Hepatocyte (in vitro differentiated cells): ENCODE measurements around the gene CARS2. TPM values are rescaled to one million over a fixed set of nuclear protein-coding genes. Genes with fewer than 3 reads are reported as not detected.

Experiments used
- DNase-seq: peaks from one replicate; pipeline ENCODE4 v3.0.0-alpha.2; 2016; ENCODE audit warnings: low spot score
- H2AFZ ChIP-seq: fragments of 200-600 bp; sonication (generic); 2 replicates; pipeline ENCODE4 v1.6.0; 2016; ENCODE audit warnings: antibody characterized with exemption, mild to moderate bottlenecking
- H3K27ac ChIP-seq: fragments of 200-600 bp; sonication (generic); 2 replicates; pipeline ENCODE4 v1.5.1; 2016; ENCODE audit warnings: mild to moderate bottlenecking
- H3K27me3 ChIP-seq: fragments of 200-600 bp; sonication (generic); 2 replicates; pipeline ENCODE4 v1.6.1; 2016
- H3K36me3 ChIP-seq: fragments of 200-600 bp; sonication (generic); replicated peaks from 2 replicates; pipeline ENCODE4 v1.5.1; 2016; ENCODE audit warnings: low read depth; ENCODE audit not compliant: insufficient read depth
- H3K4me1 ChIP-seq: fragments of 200-600 bp; sonication (generic); 2 replicates; pipeline ENCODE4 v1.5.1; 2016; ENCODE audit warnings: mild to moderate bottlenecking, moderate library complexity; ENCODE audit not compliant: insufficient read depth
- H3K4me2 ChIP-seq: fragments of 200-600 bp; sonication (generic); 2 replicates; pipeline ENCODE4 v1.6.0; 2016
- H3K4me3 ChIP-seq: fragments of 200-600 bp; sonication (generic); 2 replicates; pipeline ENCODE4 v1.5.1; 2016; ENCODE audit warnings: mild to moderate bottlenecking
- H3K79me2 ChIP-seq: fragments of 200-600 bp; sonication (generic); 2 replicates; pipeline ENCODE4 v1.6.0; 2017; ENCODE audit warnings: mild to moderate bottlenecking
- H3K9me2 ChIP-seq: fragments of 200-600 bp; sonication (generic); replicated peaks from 2 replicates; pipeline ENCODE4 v1.6.0; 2017; ENCODE audit warnings: mild to moderate bottlenecking; ENCODE audit not compliant: insufficient read depth
- H3K9me3 ChIP-seq: fragments of 200-600 bp; sonication (generic); 2 replicates; pipeline ENCODE4 v1.5.1; 2016; ENCODE audit warnings: low read depth, mild to moderate bottlenecking
- H4K20me1 ChIP-seq: fragments of 200-600 bp; sonication (generic); 2 replicates; pipeline ENCODE4 v1.6.0; 2016; ENCODE audit warnings: mild to moderate bottlenecking; ENCODE audit not compliant: insufficient read depth, poor library complexity, severe bottlenecking
- EZH2 ChIP-seq: fragments of 200-600 bp; sonication (generic); IDR thresholded peaks from 2 replicates; pipeline ENCODE4 v1.6.1; 2016; ENCODE audit warnings: antibody characterized with exemption, mild to moderate bottlenecking, borderline replicate concordance
- EZH2phosphoT487 ChIP-seq: fragments of 200-600 bp; sonication (generic); IDR thresholded peaks from one replicate; pipeline ENCODE4 v1.6.1; 2018; ENCODE audit warnings: antibody characterized with exemption, mild to moderate bottlenecking, low read depth, moderate library complexity; ENCODE audit not compliant: unreplicated experiment, severe bottlenecking
- WGBS: methylation state at CpG from one replicate; pipeline ENCODE4 v1.1.6; 2016; ENCODE audit warnings: low lambda C conversion rate; ENCODE audit errors: missing lambda C conversion rate; 5-methylcytosine and 5-hydroxymethylcytosine counted together
- polyA plus RNA-seq: library from polyadenylated mRNA; unstranded; fragments of >200 nt; fragmentation: Nextera tagmentation; extraction: Ambion mirVana; gene quantifications from 2 replicates; pipeline ENCODE4 v1.2.1, GENCODE V29; 2016
- total RNA-seq: library from RNA; depleted of rRNA; stranded (reverse); fragments of >200 nt; gene quantifications from 2 replicates; pipeline ENCODE4 v1.2.3, GENCODE V29; 2014
- TF ChIP-seq, protein P1 (sequence below): fragments of 200-600 bp; sonication (generic); IDR thresholded peaks from 2 replicates; pipeline ENCODE4 v1.5.1; 2016; ENCODE audit warnings: antibody characterized with exemption, mild to moderate bottlenecking; ENCODE audit not compliant: poor library complexity

CARS2 gene
- total and polyA plus RNA-seq, 2 experiments from 2014 or later, result 72.9 to 105 TPM

DNA sequence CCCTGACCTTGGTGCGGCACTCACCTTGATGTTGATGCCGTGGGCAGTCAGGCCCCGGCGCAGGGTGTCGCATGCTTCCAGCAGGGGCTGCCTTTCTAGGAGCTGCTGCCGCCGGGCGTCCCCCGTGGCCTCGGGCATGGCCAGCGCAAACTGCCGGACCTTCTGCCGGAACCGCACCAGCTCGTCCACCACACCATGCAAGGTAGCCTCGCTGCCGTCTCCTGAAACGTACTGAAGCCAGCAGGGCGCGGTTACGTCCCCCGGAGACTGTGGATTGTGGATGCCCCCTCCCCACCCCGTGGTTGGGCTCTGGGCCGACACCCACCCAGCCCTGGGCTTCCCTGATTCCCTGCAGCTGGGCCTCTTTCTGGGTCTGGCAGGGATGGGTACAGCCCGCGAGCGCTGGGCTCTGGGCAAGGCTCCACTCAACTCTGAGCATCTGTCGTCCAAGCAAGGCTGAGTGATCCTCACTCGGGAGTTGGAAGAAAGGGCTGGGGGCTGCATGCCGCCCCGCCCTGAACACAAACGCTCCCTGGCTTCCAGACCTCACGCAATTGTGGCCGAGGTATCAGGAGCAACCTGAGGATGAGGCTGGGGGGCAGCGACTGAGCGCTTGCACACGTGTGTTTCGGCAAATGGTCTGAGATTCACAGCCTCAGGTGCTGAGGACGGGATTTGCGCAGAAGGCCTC lies 63.5 kb downstream of the CARS2 start:
- Histone ChIP-seq H3K27ac (no peak overlapping the region), H3K4me1 (peaks cover 8% of the 10 kb centered on the region), H3K27me3 (no peaks in the 10 kb centered on the region), H2AFZ (no peak overlapping the region), H3K79me2 (no peaks in the 10 kb centered on the region), H3K36me3 (no peaks in the 10 kb centered on the region), H4K20me1 (peaks cover 14% of the 10 kb centered on the region), H3K4me3 (no peak overlapping the region), H3K9me3 (no peaks in the 10 kb centered on the region), H3K9me2 (no peaks in the 10 kb centered on the region), H3K4me2 (no peak overlapping the region)
- TF ChIP-seq EZH2phosphoT487 (no peak), EZH2 (no peak)
- TF ChIP-seq, protein P1, sequence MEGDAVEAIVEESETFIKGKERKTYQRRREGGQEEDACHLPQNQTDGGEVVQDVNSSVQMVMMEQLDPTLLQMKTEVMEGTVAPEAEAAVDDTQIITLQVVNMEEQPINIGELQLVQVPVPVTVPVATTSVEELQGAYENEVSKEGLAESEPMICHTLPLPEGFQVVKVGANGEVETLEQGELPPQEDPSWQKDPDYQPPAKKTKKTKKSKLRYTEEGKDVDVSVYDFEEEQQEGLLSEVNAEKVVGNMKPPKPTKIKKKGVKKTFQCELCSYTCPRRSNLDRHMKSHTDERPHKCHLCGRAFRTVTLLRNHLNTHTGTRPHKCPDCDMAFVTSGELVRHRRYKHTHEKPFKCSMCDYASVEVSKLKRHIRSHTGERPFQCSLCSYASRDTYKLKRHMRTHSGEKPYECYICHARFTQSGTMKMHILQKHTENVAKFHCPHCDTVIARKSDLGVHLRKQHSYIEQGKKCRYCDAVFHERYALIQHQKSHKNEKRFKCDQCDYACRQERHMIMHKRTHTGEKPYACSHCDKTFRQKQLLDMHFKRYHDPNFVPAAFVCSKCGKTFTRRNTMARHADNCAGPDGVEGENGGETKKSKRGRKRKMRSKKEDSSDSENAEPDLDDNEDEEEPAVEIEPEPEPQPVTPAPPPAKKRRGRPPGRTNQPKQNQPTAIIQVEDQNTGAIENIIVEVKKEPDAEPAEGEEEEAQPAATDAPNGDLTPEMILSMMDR, result no peak
- DNase-seq, result no peak
- 94% methylated on average over 26 of the region's 40 CpGs for WGBS

DNA sequence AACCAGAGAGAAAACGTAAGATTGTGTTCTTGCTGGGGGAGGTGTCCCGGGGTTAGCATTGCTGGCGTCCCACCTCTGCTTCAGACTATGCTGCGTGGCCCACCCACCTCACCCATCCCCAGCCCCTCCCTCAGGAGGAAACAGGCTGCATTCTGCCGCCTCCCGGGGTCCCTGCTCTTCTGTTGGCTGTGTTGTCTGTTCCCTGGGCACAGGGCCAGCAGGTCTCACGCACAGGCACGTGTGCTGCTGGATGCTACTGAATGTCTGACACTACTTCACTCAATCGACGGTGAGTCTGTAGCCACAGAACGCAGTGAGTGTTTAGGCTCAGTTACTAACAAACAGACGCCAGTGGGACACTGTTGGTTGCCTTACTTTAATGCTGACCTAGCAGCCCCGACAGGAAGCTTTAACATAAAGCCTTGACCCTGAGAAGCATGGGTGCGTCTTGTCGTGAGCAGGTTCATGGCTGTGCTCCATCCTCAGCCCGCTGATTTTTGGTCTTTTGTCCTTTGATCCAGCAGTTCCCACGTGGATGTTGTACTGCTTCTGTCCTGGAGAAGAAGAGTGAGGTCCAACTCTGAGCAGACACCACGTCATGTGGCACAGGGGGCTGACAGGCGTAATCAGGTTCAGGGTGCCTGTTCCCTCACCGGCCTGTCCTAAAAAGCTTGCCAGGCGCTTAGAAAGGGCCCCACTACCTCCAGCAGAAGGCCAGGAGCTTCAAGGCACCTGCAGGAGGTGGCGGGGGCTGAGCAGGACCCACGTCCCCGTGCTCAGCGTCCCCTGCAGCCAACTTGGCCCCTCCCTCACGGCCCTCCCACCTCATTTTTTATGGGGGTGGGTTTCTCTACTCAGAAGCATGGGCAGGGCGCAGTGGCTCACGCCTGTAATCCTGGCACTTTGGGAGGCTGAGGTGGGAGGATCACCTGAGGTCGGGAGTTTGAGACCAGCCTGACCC lies 64.6 kb downstream of the CARS2 start:
- Histone ChIP-seq H3K4me3 (no peak overlapping the region), H3K9me3 (no peaks in the 10 kb centered on the region), H3K36me3 (no peaks in the 10 kb centered on the region), H3K79me2 (no peaks in the 10 kb centered on the region), H3K27me3 (no peaks in the 10 kb centered on the region), H3K4me2 (no peak overlapping the region), H4K20me1 (peaks cover 14% of the 10 kb centered on the region), H2AFZ (no peak overlapping the region), H3K9me2 (no peaks in the 10 kb centered on the region), H3K4me1 (peaks cover 8% of the 10 kb centered on the region), H3K27ac (no peak overlapping the region)
- DNase-seq, result no peak
- 88% methylated on average over 28 of the region's 29 CpGs for WGBS
- TF ChIP-seq EZH2, result no peak
- TF ChIP-seq, protein P1, result no peak

DNA sequence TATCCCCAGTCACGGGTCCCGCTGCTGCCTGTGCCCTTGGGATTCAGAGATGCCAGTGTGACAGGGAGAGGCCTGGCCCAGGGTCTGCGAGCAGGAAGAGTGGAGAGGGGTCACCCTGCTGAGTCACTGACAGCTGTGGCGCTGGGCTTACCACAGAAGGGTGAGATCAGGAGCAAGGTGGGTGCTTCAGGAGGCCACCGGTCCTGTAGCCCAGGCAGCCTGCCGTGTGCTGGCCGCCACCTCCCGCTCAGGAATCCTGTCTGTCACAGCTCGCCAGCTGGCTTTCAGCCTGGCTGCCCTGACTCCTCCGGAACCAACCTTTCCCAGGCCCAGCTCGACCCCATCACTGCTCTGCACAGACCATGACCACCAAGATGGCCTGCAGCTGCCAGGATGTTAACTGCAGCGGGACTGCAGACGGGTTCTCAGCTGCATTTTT lies 65.3 kb downstream of the CARS2 start:
- Histone ChIP-seq H3K36me3 (no peaks in the 10 kb centered on the region), H3K79me2 (no peaks in the 10 kb centered on the region), H3K9me3 (no peaks in the 10 kb centered on the region), H3K27ac (no peak overlapping the region), H4K20me1 (peaks cover 14% of the 10 kb centered on the region), H3K4me2 (no peak overlapping the region), H2AFZ (no peak overlapping the region), H3K9me2 (no peaks in the 10 kb centered on the region), H3K4me3 (no peak overlapping the region), H3K27me3 (no peaks in the 10 kb centered on the region), H3K4me1 (peaks cover 8% of the 10 kb centered on the region)
- no peak for DNase-seq
- WGBS, result 90% methylated on average over 13 of the region's 13 CpGs
- no peak for TF ChIP-seq EZH2phosphoT487
- TF ChIP-seq EZH2, result no peak
- TF ChIP-seq, protein P1, result no peak
